Measurements from ENCODE around the gene SEC16B.

DNA sequence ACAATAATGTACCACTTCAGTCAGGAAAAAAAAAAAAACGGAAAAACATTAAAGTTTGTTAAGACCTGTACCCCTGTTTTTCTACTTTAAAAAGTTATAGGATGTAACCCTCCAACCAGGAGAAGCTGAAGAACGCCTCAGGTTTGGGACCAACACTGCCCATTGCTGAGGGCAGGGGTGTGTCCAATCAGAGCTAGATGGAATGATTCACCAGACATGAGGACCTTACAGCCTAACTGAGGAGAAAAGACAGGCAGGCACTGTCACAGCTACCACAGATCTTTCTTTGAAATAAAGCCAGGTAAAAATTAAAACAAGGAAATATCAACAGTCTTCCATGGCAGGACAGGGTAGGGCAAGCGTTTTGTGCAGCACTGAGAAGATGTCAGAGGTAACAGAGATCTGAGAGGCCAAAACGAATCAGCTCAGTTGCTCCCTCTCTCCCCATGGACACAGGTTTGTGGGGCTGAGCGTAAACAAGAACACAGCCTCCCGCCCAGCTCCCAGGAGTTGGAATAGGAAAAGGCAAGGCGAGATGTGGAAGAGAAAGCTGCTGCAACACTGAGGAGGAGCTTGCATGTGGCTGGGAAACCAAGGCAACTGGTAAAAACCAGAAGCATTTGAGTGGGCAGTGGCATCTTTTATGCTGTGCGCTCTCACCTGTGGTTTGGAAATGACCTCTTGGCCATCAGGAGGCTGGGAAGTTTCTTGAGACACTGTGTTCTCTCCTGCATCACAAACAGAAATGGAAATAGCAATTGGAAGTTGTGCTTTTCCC, 34.0 kb downstream of the SEC16B start:
- TF ChIP-seq POLR2A (IDR thresholded peaks at IDR 0.05), result no peak
- TF ChIP-seq, protein P1, sequence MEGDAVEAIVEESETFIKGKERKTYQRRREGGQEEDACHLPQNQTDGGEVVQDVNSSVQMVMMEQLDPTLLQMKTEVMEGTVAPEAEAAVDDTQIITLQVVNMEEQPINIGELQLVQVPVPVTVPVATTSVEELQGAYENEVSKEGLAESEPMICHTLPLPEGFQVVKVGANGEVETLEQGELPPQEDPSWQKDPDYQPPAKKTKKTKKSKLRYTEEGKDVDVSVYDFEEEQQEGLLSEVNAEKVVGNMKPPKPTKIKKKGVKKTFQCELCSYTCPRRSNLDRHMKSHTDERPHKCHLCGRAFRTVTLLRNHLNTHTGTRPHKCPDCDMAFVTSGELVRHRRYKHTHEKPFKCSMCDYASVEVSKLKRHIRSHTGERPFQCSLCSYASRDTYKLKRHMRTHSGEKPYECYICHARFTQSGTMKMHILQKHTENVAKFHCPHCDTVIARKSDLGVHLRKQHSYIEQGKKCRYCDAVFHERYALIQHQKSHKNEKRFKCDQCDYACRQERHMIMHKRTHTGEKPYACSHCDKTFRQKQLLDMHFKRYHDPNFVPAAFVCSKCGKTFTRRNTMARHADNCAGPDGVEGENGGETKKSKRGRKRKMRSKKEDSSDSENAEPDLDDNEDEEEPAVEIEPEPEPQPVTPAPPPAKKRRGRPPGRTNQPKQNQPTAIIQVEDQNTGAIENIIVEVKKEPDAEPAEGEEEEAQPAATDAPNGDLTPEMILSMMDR (IDR thresholded peaks at IDR 0.05), result no peak
- TF ChIP-seq POLR2AphosphoS5 (IDR thresholded peaks at IDR 0.05), result no peak
- no peak for TF ChIP-seq EP300 (IDR thresholded peaks at IDR 0.05)
